ENCODE data around the gene ASCC3.

DNA sequence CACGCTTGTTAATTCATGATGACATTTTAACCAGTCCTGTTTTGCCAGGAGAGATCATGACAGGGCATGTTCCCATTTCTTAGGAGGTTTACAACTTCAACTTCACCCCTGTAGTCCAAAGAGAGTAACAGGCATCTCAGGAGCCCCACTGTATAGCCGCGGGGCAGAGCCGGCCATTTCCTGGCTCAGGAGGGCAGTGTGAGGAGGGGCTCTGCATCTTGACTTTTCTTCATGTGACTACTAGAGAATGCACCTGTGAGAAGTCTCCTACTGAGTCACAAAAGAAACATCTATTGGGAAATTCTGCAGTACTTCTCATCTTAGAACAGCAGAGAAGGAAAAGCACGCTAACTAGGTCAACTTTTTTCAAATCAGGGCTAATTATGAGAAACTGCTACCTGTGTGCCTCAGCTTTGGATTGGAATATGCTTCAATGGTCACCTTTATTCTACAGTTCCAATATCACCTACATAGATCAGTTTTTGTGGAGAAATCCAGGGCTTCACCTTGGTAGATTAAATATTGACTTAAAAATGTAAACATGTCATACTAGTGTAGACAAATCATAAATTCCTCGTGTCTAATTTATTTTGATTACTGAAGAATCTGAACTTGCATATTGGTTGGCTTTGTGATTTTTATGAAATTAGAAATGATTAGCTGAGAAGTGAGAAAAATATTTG lies 387.8 kb downstream of the ASCC3 start:
- TF ChIP-seq, protein P1, sequence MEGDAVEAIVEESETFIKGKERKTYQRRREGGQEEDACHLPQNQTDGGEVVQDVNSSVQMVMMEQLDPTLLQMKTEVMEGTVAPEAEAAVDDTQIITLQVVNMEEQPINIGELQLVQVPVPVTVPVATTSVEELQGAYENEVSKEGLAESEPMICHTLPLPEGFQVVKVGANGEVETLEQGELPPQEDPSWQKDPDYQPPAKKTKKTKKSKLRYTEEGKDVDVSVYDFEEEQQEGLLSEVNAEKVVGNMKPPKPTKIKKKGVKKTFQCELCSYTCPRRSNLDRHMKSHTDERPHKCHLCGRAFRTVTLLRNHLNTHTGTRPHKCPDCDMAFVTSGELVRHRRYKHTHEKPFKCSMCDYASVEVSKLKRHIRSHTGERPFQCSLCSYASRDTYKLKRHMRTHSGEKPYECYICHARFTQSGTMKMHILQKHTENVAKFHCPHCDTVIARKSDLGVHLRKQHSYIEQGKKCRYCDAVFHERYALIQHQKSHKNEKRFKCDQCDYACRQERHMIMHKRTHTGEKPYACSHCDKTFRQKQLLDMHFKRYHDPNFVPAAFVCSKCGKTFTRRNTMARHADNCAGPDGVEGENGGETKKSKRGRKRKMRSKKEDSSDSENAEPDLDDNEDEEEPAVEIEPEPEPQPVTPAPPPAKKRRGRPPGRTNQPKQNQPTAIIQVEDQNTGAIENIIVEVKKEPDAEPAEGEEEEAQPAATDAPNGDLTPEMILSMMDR (IDR thresholded peaks at IDR 0.05 in 4 of 5, conservative IDR thresholded peaks at IDR 0.05 in 1 of 5) = no peak
- TF ChIP-seq POLR2A (IDR thresholded peaks at IDR 0.05) = no peak

Measured in gastrocnemius medialis (tissue), 4 donors.